ENCODE data around the gene OXT. TPM values are rescaled to one million over a fixed set of nuclear protein-coding genes. Genes with fewer than 3 reads are reported as not detected.
A peak's percentile ranks its signal among the peaks of the same experiment; 100 is the strongest.

Gene OXT
- total RNA-seq, 1 donor from 2014 or later, result not detected

DNA sequence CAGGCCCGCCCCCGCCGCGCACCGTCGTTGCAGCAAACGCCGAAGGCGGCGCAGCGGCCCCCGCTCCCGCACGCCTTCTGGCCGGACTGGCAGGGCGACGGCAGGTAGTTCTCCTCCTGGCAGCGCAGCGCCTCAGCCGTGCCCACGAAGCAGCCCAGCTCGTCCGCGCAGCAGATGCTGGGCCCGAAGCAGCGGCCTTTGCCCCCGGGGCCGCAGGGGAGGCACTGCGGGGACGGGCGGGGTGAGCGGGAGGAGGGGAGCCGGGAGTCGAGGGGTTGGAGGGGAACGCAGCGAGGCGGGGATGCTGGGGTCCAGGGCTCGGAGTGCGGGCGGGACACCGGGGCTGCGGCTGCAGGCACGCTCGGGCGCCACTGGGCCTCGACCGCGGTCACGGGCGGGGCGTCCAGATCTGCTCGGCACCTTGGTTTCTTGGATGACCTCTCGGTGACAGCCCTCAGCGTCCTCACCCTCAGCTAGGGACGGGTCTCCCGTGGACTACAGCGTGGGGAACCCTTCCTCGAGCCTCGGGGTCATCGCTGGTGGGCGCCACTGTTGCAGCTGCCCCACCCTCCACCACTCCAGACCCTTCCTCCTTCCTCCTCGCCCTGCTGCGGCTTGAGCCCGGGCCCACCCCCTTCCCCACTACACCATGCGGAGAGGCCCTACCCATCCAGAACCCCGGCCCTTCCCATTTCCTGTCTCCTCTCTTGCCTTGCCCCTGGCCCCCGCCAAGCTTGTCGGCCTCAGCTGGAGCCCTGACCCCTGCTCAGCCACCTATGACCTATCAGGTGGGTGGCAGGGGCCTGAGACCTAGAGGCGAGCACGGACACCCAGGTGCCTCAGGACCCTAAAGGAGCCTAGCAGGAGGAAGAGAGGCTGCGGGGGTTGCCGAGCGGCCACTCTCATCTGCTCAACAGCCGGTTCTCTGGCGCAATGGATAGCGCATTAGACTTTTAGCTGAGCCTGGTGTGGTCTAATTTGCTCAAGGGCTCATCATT, 11.8 kb downstream of the OXT start:
- no peak overlapping the region for H3K27ac Mint-ChIP-seq
- peak overlapping the region; percentile 8 for H3K4me3 Mint-ChIP-seq (ENCODE audit: low read depth)
- intact Hi-C loops (cut with micrococcal nuclease), result no loop called here
- peaks cover 58% of the 10 kb centered on the region for H3K27me3 Mint-ChIP-seq (ENCODE audit: low read depth)
- peaks cover 4% of the 10 kb centered on the region for H3K4me1 Mint-ChIP-seq (ENCODE audit: low read depth)
- DNase-seq (ENCODE audit: low spot score), result no peak
- no peaks in the 10 kb centered on the region for H3K9me3 Mint-ChIP-seq
- H3K36me3 Mint-ChIP-seq (ENCODE audit: low read depth), result no peaks in the 10 kb centered on the region

DNA sequence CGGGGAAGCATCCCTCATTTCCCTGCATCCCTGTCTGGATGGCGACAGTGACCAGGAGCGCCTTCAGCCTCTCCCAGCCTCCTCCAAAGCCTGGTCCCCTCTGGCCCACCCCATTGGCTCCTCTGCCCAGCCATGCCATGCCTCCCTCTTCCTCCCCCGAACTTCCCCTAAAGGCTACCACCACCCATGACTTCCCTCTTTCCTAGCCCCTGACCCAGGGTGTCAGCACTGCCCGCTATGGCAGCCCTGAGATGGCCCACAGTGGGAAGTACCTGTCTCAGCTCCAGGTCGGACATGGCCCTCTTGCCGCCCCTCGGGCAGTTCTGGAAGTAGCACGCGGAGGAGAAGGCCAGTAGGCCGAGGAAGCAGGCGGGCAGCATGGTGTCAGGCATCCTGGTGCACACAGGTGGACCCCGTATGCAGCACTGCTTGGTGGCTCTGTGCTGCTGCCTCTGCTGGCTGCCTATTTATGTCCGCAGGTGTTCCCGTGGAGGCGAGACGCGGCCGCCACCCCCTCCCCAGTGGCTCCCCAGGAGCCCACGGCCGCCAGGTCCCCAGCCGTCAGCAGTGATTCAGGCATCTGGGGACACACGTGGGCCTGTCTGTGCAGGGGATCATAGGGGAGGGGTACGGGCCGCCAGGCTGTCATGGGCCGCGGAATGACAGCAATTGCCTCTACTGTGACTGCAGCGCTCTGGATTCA, 13.0 kb downstream of the OXT start, which contains the start of gene AVP:
Gene AVP, minus strand, starts transcription at position 442 of the 703 bp plus-strand sequence. Its CDS starts 50 bp downstream, at position 392.
- Mint-ChIP-seq H3K9me3 (no peaks in the 10 kb centered on the region), H3K27ac (no peak within 1 kb of the TSS), H3K36me3 (ENCODE audit: low read depth) (no peaks in the 10 kb centered on the region), H3K27me3 (ENCODE audit: low read depth) (peaks cover 54% of the 10 kb centered on the region), H3K4me1 (ENCODE audit: low read depth) (peaks cover 4% of the 10 kb centered on the region), H3K4me3 (ENCODE audit: low read depth) (peak within 1 kb of the TSS; percentile 8)
- intact Hi-C loops (cut with micrococcal nuclease), result no loop called here
- no peak for DNase-seq (ENCODE audit: low spot score)

- H3K27ac Mint-ChIP-seq, result no peak overlapping the region
- no peaks in the 10 kb centered on the region for H3K9me3 Mint-ChIP-seq
- peaks cover 53% of the 10 kb centered on the region for H3K27me3 Mint-ChIP-seq (ENCODE audit: low read depth)
These were observed 13.6 kb downstream of the OXT start for GRCh38 chr20:3084986-3085360.

GRCh38 chr20:3085571-3086072, 14.2 kb downstream of the OXT start:
- DNase-seq (ENCODE audit: low spot score), result no peak
- intact Hi-C loops (cut with micrococcal nuclease), result no loop called here
- Mint-ChIP-seq H3K4me1 (ENCODE audit: low read depth) (peaks cover 9% of the 10 kb centered on the region), H3K27me3 (ENCODE audit: low read depth) (peaks cover 51% of the 10 kb centered on the region), H3K27ac (no peak overlapping the region), H3K4me3 (ENCODE audit: low read depth) (no peak overlapping the region), H3K36me3 (ENCODE audit: low read depth) (no peaks in the 10 kb centered on the region), H3K9me3 (no peaks in the 10 kb centered on the region)

More at GRCh38 chr20:3084986-3085360, 13.6 kb downstream of the OXT start:
- H3K4me3 Mint-ChIP-seq (ENCODE audit: low read depth), result no peak overlapping the region
- no peak for DNase-seq (ENCODE audit: low spot score)
- H3K36me3 Mint-ChIP-seq (ENCODE audit: low read depth), result no peaks in the 10 kb centered on the region
- intact Hi-C loops (cut with micrococcal nuclease), result no loop called here
- peaks cover 4% of the 10 kb centered on the region for H3K4me1 Mint-ChIP-seq (ENCODE audit: low read depth)

GRCh38 chr20:3088031-3088430, 16.6 kb downstream of the OXT start:
- H3K4me3 Mint-ChIP-seq (ENCODE audit: low read depth), result no peak overlapping the region
- intact Hi-C loops (cut with micrococcal nuclease), result no loop called here
- no peaks in the 10 kb centered on the region for H3K36me3 Mint-ChIP-seq (ENCODE audit: low read depth)
- DNase-seq (ENCODE audit: low spot score), result no peak
- no peak overlapping the region for H3K27ac Mint-ChIP-seq
- H3K27me3 Mint-ChIP-seq (ENCODE audit: low read depth), result peaks cover 41% of the 10 kb centered on the region
- no peaks in the 10 kb centered on the region for H3K9me3 Mint-ChIP-seq
- H3K4me1 Mint-ChIP-seq (ENCODE audit: low read depth), result peaks cover 13% of the 10 kb centered on the region

DNA sequence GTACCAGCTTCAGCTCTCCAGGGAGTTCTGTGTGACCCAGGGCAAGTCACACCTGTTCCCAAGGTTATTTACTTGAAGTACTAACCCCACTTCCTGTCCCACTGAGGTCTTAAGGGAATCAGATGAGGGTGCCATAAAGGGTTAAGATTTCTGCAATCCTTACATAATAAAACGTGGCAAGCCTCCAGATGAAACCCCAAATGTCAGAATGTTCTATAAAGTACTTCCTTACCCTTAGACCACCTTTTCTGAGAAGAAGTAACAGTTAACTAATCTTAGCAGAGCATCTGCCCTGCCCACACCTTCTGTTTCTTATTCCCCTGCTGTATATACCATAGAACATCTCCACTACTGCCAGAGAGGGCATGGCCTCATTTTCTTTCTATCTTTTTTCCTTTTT, 19.1 kb downstream of the OXT start:
- DNase-seq (ENCODE audit: low spot score), result no peak
- H3K4me1 Mint-ChIP-seq (ENCODE audit: low read depth), result peaks cover 11% of the 10 kb centered on the region
- H3K36me3 Mint-ChIP-seq (ENCODE audit: low read depth), result no peaks in the 10 kb centered on the region
- no peak overlapping the region for H3K27ac Mint-ChIP-seq
- intact Hi-C loops (cut with micrococcal nuclease), result no loop called here
- peaks cover 22% of the 10 kb centered on the region for H3K27me3 Mint-ChIP-seq (ENCODE audit: low read depth)
- H3K9me3 Mint-ChIP-seq, result no peaks in the 10 kb centered on the region
- H3K4me3 Mint-ChIP-seq (ENCODE audit: low read depth), result no peak overlapping the region

GRCh38 chr20:3092611-3093379, 21.4 kb downstream of the OXT start:
- DNase-seq (ENCODE audit: low spot score), result no peak
- H3K36me3 Mint-ChIP-seq (ENCODE audit: low read depth), result no peaks in the 10 kb centered on the region
- H3K27me3 Mint-ChIP-seq (ENCODE audit: low read depth), result peaks cover 21% of the 10 kb centered on the region
- peak overlapping the region; percentile 85 for H3K4me3 Mint-ChIP-seq (ENCODE audit: low read depth)
- peaks cover 11% of the 10 kb centered on the region for H3K4me1 Mint-ChIP-seq (ENCODE audit: low read depth)
- intact Hi-C loops (cut with micrococcal nuclease), result no loop called here
- H3K9me3 Mint-ChIP-seq, result no peaks in the 10 kb centered on the region
- peak overlapping the region; percentile 87 for H3K27ac Mint-ChIP-seq

DNA sequence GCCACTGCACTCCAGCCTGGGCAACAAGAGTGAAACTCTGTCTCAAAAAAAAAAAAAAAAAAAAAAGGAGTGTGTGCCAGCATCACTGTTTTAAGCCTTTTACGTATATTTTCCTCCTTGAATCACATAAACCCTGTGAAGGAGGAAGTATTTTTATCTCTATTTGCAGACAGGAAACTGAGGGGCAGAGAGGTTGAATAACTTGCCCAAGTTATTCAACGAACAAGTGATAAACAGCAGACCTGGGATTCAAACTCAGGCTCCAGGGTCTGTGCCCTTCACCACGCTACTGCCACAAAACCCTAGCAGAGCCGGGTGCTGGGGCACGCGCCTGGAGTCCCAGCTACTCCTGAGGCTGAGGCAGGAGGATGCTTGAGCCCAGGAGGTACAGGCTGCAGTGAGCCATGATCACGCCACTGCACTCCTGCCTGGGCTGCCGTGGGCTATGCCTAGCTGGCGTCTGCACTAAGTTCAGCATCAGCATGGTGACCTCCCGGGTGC, 22.5 kb downstream of the OXT start:
- DNase-seq (ENCODE audit: low spot score), result no peak
- Mint-ChIP-seq H3K4me1 (ENCODE audit: low read depth) (peaks cover 11% of the 10 kb centered on the region), H3K27ac (no peak overlapping the region), H3K27me3 (ENCODE audit: low read depth) (peaks cover 20% of the 10 kb centered on the region), H3K4me3 (ENCODE audit: low read depth) (no peak overlapping the region), H3K36me3 (ENCODE audit: low read depth) (no peaks in the 10 kb centered on the region), H3K9me3 (no peaks in the 10 kb centered on the region)
- intact Hi-C loops (cut with micrococcal nuclease), result no loop called here

GRCh38 chr20:3094848-3095629, 23.6 kb downstream of the OXT start:
- H3K4me3 Mint-ChIP-seq (ENCODE audit: low read depth), result no peak overlapping the region
- intact Hi-C loops (cut with micrococcal nuclease), result no loop called here
- DNase-seq (ENCODE audit: low spot score), result no peak
- H3K27me3 Mint-ChIP-seq (ENCODE audit: low read depth), result peaks cover 16% of the 10 kb centered on the region
- no peaks in the 10 kb centered on the region for H3K9me3 Mint-ChIP-seq
- no peak overlapping the region for H3K27ac Mint-ChIP-seq
- H3K36me3 Mint-ChIP-seq (ENCODE audit: low read depth), result no peaks in the 10 kb centered on the region
- peaks cover 11% of the 10 kb centered on the region for H3K4me1 Mint-ChIP-seq (ENCODE audit: low read depth)

GRCh38 chr20:3100480-3100879, 29.1 kb downstream of the OXT start:
- Mint-ChIP-seq H3K27ac (no peak overlapping the region), H3K4me1 (ENCODE audit: low read depth) (peaks cover 15% of the 10 kb centered on the region), H3K27me3 (ENCODE audit: low read depth) (peaks cover 6% of the 10 kb centered on the region), H3K36me3 (ENCODE audit: low read depth) (no peaks in the 10 kb centered on the region), H3K4me3 (ENCODE audit: low read depth) (no peak overlapping the region), H3K9me3 (no peaks in the 10 kb centered on the region)
- DNase-seq (ENCODE audit: low spot score), result no peak
- intact Hi-C loops (cut with micrococcal nuclease), result no loop called here

DNA sequence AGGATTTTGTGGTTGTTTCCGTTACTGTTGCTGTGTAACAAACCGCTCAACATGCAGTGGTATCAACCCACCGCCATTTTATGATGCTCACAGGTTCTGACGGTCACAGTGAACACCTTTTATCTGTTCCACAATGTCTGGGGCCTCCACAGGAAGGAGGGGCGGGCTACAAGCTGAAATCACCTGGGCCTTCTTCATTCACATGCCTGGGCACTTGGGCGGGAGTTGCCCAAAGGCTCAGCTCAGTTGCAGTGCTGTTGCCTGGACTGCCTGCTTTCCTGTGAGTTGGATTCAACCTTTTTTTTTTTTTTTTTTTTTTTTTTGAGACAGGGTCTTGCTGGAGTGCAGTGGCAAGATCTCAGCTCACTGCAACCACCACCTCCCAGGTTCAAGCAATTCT, 29.8 kb downstream of the OXT start:
- intact Hi-C loops (cut with micrococcal nuclease), result no loop called here
- H3K4me3 Mint-ChIP-seq (ENCODE audit: low read depth), result no peak overlapping the region
- no peak for DNase-seq (ENCODE audit: low spot score)
- H3K27ac Mint-ChIP-seq, result no peak overlapping the region
- H3K36me3 Mint-ChIP-seq (ENCODE audit: low read depth), result no peaks in the 10 kb centered on the region
- H3K27me3 Mint-ChIP-seq (ENCODE audit: low read depth), result peaks cover 4% of the 10 kb centered on the region
- no peaks in the 10 kb centered on the region for H3K9me3 Mint-ChIP-seq
- H3K4me1 Mint-ChIP-seq (ENCODE audit: low read depth), result peaks cover 15% of the 10 kb centered on the region

Measured in activated T-helper 2 cell treated with anti-CD3 and anti-CD28 coated beads, Interferon-gamma antibody, Interleukin-2, Interleukin-4, amounts not matched to agents 10 μg/mL and 5 μg/mL and 100 μg/mL, durations not matched to agents 14 hours and 24 hours and 36 hours (primary cell).